Activated CD8-positive, alpha-beta memory T cell treated with anti-CD3 and anti-CD28 coated beads, Interleukin-2, amount 50 U/mL, for 1 hour (primary cell): ENCODE data around the gene ELMO1.

Experiments
- DNase-seq: peaks from one replicate; pipeline ENCODE4 v3.0.0-alpha.2; 2020; ENCODE audit errors: extremely low read depth

The ELMO1 gene

GRCh38 chr7:36946401-36946739, 502.3 kb downstream of the ELMO1 start:
- no peak for DNase-seq

- DNase-seq: no peak
These were observed 502.9 kb downstream of the ELMO1 start for GRCh38 chr7:36945612-36946400.

GRCh38 chr7:36944838-36945237, 503.8 kb downstream of the ELMO1 start:
- no peak for DNase-seq

GRCh38 chr7:36943591-36944435, 504.9 kb downstream of the ELMO1 start:
- DNase-seq: no peak

- DNase-seq: no peak
These were observed 505.7 kb downstream of the ELMO1 start for GRCh38 chr7:36942955-36943354.

GRCh38 chr7:36942541-36942940, 506.1 kb downstream of the ELMO1 start:
- DNase-seq: no peak

- no peak for DNase-seq
These were observed 506.6 kb downstream of the ELMO1 start for GRCh38 chr7:36942025-36942424.

GRCh38 chr7:36941359-36941758, 507.3 kb downstream of the ELMO1 start:
- DNase-seq: no peak

GRCh38 chr7:36939816-36940215, 508.8 kb downstream of the ELMO1 start:
- DNase-seq: no peak

- no peak for DNase-seq
These were observed 510.7 kb downstream of the ELMO1 start for GRCh38 chr7:36937754-36938563.

- no peak for DNase-seq
These were observed 516.8 kb downstream of the ELMO1 start for GRCh38 chr7:36931892-36932291.

- DNase-seq: no peak
These were observed 518.9 kb downstream of the ELMO1 start for GRCh38 chr7:36929791-36930190.

- no peak for DNase-seq
These were observed 519.9 kb downstream of the ELMO1 start for GRCh38 chr7:36928718-36929117.

GRCh38 chr7:36928311-36928710, 520.4 kb downstream of the ELMO1 start:
- no peak for DNase-seq

- DNase-seq: no peak
These were observed 523.0 kb downstream of the ELMO1 start for GRCh38 chr7:36925691-36926090.

- no peak for DNase-seq
These were observed 523.5 kb downstream of the ELMO1 start for GRCh38 chr7:36925207-36925606.

GRCh38 chr7:36923943-36924436, 524.7 kb downstream of the ELMO1 start:
- DNase-seq: no peak

GRCh38 chr7:36923185-36923584, 525.5 kb downstream of the ELMO1 start:
- no peak for DNase-seq

- no peak for DNase-seq
These were observed 528.2 kb downstream of the ELMO1 start for GRCh38 chr7:36920433-36920832.

GRCh38 chr7:36919738-36920137, 528.9 kb downstream of the ELMO1 start:
- DNase-seq: no peak

- no peak for DNase-seq
These were observed 530.1 kb downstream of the ELMO1 start for GRCh38 chr7:36918591-36918990.

- no peak for DNase-seq
These were observed 532.0 kb downstream of the ELMO1 start for GRCh38 chr7:36916619-36917018.
